SU-DHL-6 (cell line): ENCODE results near the gene CCT4.

Source experiments
- H2AFZ ChIP-seq: fragments of 200-600 bp; sonication (generic); 2 replicates; pipeline ENCODE4 v1.6.1; 2014; ENCODE audit warnings: low read depth, mild to moderate bottlenecking, moderate library complexity, mixed read lengths, antibody characterized with exemption, low read length; ENCODE audit not compliant: severe bottlenecking
- H3F3A ChIP-seq: fragments of 200-600 bp; shearing (Covaris generic); 2 replicates; pipeline ENCODE4 v1.6.0; 2016; ENCODE audit warnings: antibody characterized with exemption, mild to moderate bottlenecking; ENCODE audit not compliant: insufficient read depth
- H3K27ac ChIP-seq: fragments of 200-600 bp; sonication (generic); 2 replicates; pipeline ENCODE4 v1.5.1; 2016; ENCODE audit warnings: low read depth, mild to moderate bottlenecking, low read length, moderate library complexity, mixed read lengths
- H3K27me3 ChIP-seq: fragments of 200-600 bp; sonication (generic), shearing (Covaris generic); 2 replicates; pipeline ENCODE4 v1.6.0; 2014; ENCODE audit warnings: mild to moderate bottlenecking, low read length
- H3K36me3 ChIP-seq: fragments of 200-600 bp; sonication (generic); 2 replicates; pipeline ENCODE4 v1.6.1; 2014; ENCODE audit warnings: mild to moderate bottlenecking, low read length, mixed read lengths
- H3K4me2 ChIP-seq: fragments of 300-600, 200-600 bp; shearing (Covaris generic), sonication (generic); 2 replicates; pipeline ENCODE4 v1.6.0; 2014; ENCODE audit warnings: low read length, low read depth, mild to moderate bottlenecking; ENCODE audit not compliant: poor library complexity, severe bottlenecking
- H3K4me3 ChIP-seq: fragments of 200-600 bp; sonication (generic); 2 replicates; pipeline ENCODE4 v1.5.1; 2014; ENCODE audit warnings: antibody characterized with exemption, low read length, mild to moderate bottlenecking, mixed read lengths; ENCODE audit not compliant: insufficient read depth, poor library complexity, severe bottlenecking
- H3K79me2 ChIP-seq: fragments of 200-600 bp; sonication (generic); 2 replicates; pipeline ENCODE4 v1.6.1; 2014; ENCODE audit warnings: mild to moderate bottlenecking, low read length, moderate library complexity; ENCODE audit not compliant: insufficient read depth
- H3K9ac ChIP-seq: fragments of 200-600 bp; sonication (generic); 2 replicates; pipeline ENCODE4 v1.7.0; 2014; ENCODE audit warnings: mild to moderate bottlenecking, low read length
- H3K9me2 ChIP-seq: fragments of 200-600 bp; sonication (generic); replicated peaks from 2 replicates; pipeline ENCODE4 v1.6.1; 2014; ENCODE audit warnings: low read length; ENCODE audit not compliant: insufficient read depth
- H3K9me3 ChIP-seq: fragments of 200-600 bp; sonication (generic); 2 replicates; pipeline ENCODE4 v1.6.1; 2014; ENCODE audit warnings: low read length, mixed read lengths; ENCODE audit not compliant: insufficient read depth
- H4K20me1 ChIP-seq: fragments of 200-600 bp; sonication (generic); 2 replicates; pipeline ENCODE4 v1.6.1; 2014; ENCODE audit warnings: low read depth, mild to moderate bottlenecking, antibody characterized with exemption, low read length, moderate library complexity, mixed read lengths
- EZH2phosphoT487 ChIP-seq: fragments of 200-600 bp; sonication (generic), shearing (Covaris generic); conservative IDR thresholded peaks from 2 replicates; pipeline ENCODE4 v1.6.1; 2018; ENCODE audit warnings: mild to moderate bottlenecking, antibody characterized with exemption, low read length, moderate library complexity, mixed read lengths
- TF ChIP-seq, protein P1 (sequence below): fragments of 200-600 bp; sonication (generic); IDR thresholded peaks from one replicate; pipeline ENCODE4 v1.5.1; 2017; ENCODE audit warnings: antibody characterized with exemption, mild to moderate bottlenecking, low read length, moderate library complexity; ENCODE audit not compliant: insufficient read depth, poor library complexity, severe bottlenecking

The CCT4 gene

DNA sequence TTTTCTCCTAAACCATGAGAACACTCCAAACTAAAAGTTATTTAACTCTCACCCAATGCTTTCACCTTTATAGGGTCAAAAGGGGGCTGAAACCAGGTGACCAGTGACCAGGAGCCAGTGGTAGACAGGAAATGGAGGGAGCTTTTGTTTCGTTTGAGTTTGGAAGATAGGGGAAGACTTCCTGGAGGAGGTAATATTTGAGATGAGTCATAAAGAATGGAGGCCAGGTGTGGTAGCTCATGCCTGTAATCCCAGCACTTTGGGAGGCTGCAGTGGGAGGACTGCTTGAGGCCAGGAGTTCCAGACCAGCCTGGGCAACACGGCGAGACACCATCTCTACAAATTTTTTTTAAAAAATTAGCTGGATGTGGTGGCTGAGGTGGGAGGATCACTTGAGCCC is 43.1 kb downstream of the CCT4 start:
- no peaks in the 10 kb centered on the region for H4K20me1 ChIP-seq
- no peak overlapping the region for H3K4me3 ChIP-seq
- H3K9me2 ChIP-seq, result no peaks in the 10 kb centered on the region
- no peaks in the 10 kb centered on the region for H3K36me3 ChIP-seq
- H3K4me2 ChIP-seq, result no peak overlapping the region
- H3K9me3 ChIP-seq, result no peaks in the 10 kb centered on the region
- no peak for TF ChIP-seq EZH2phosphoT487
- TF ChIP-seq, protein P1, sequence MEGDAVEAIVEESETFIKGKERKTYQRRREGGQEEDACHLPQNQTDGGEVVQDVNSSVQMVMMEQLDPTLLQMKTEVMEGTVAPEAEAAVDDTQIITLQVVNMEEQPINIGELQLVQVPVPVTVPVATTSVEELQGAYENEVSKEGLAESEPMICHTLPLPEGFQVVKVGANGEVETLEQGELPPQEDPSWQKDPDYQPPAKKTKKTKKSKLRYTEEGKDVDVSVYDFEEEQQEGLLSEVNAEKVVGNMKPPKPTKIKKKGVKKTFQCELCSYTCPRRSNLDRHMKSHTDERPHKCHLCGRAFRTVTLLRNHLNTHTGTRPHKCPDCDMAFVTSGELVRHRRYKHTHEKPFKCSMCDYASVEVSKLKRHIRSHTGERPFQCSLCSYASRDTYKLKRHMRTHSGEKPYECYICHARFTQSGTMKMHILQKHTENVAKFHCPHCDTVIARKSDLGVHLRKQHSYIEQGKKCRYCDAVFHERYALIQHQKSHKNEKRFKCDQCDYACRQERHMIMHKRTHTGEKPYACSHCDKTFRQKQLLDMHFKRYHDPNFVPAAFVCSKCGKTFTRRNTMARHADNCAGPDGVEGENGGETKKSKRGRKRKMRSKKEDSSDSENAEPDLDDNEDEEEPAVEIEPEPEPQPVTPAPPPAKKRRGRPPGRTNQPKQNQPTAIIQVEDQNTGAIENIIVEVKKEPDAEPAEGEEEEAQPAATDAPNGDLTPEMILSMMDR, result no peak
- no peaks in the 10 kb centered on the region for H3K79me2 ChIP-seq
- no peak overlapping the region for H2AFZ ChIP-seq
- no peak overlapping the region for H3K27ac ChIP-seq
- no peak overlapping the region for H3K9ac ChIP-seq
- H3F3A ChIP-seq, result no peaks in the 10 kb centered on the region
- H3K27me3 ChIP-seq, result no peaks in the 10 kb centered on the region

DNA sequence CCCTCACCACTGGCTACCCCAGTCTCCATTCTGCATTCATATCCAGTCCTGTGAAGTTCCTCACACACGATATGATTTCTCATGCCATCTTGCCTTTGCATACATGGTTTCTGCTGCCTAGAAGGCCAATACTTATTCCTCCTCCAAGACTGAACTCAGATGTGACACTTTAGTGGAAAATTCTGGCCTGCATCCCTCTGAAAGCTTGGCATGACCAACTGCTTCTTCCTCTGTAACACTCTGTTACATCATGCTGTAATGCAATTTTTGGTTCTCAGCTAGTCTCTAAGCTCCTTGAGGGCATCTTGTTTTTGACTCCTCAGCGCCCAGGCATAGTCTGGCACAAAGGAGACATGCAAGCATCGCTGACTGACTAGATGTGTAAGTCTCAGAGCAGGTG is 47.2 kb downstream of the CCT4 start:
- TF ChIP-seq EZH2phosphoT487, result no peak
- TF ChIP-seq, protein P1, result no peak
- no peaks in the 10 kb centered on the region for H3K27me3 ChIP-seq
- H3F3A ChIP-seq, result no peaks in the 10 kb centered on the region
- H3K9ac ChIP-seq, result no peak overlapping the region
- H3K79me2 ChIP-seq, result no peaks in the 10 kb centered on the region
- no peaks in the 10 kb centered on the region for H4K20me1 ChIP-seq
- H3K36me3 ChIP-seq, result no peaks in the 10 kb centered on the region
- no peak overlapping the region for H3K4me2 ChIP-seq
- no peak overlapping the region for H2AFZ ChIP-seq
- H3K27ac ChIP-seq, result no peak overlapping the region
- no peaks in the 10 kb centered on the region for H3K9me3 ChIP-seq
- no peaks in the 10 kb centered on the region for H3K9me2 ChIP-seq
- H3K4me3 ChIP-seq, result no peak overlapping the region

DNA sequence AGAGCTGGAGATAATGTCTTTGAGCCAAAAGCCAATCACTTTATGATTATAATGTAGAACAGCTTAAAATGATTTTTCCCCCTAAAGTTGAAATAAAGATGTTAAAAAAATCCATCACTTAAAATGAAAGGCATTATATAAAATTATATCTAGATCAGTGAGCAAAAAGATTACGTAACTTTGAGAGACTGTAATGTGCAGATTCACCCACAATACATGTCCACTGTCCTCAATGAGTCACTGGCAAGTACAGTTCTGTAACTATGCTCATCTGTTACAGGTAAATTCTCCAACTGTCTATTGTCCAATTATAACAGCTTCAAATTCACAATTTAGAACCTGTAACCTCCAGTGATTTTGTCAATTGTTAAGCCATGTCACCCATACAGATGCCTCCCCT is 53.6 kb downstream of the CCT4 start:
- no peaks in the 10 kb centered on the region; the same call in 1 of the 2 replicates for H3K36me3 ChIP-seq
- no peak overlapping the region for H3K27ac ChIP-seq
- H3K9ac ChIP-seq, result no peak overlapping the region
- no peaks in the 10 kb centered on the region for H3K27me3 ChIP-seq
- no peak overlapping the region for H2AFZ ChIP-seq
- no peak overlapping the region for H3K4me2 ChIP-seq
- TF ChIP-seq EZH2phosphoT487, result no peak
- TF ChIP-seq, protein P1, result no peak
- no peak overlapping the region for H3K4me3 ChIP-seq
- no peaks in the 10 kb centered on the region for H3K9me3 ChIP-seq
- H3K9me2 ChIP-seq, result no peaks in the 10 kb centered on the region
- no peaks in the 10 kb centered on the region for H3K79me2 ChIP-seq
- no peaks in the 10 kb centered on the region for H4K20me1 ChIP-seq
- no peaks in the 10 kb centered on the region for H3F3A ChIP-seq

GRCh38 chr2:61833971-61834370 is 54.5 kb downstream of the CCT4 start:
- no peaks in the 10 kb centered on the region for H3F3A ChIP-seq
- H3K9me3 ChIP-seq, result no peaks in the 10 kb centered on the region
- no peak overlapping the region for H3K27ac ChIP-seq
- H3K9me2 ChIP-seq, result no peaks in the 10 kb centered on the region
- no peak overlapping the region for H3K4me3 ChIP-seq
- H3K27me3 ChIP-seq, result no peaks in the 10 kb centered on the region
- no peaks in the 10 kb centered on the region for H4K20me1 ChIP-seq
- H3K4me2 ChIP-seq, result no peak overlapping the region
- H3K79me2 ChIP-seq, result no peaks in the 10 kb centered on the region
- no peak overlapping the region for H2AFZ ChIP-seq
- H3K9ac ChIP-seq, result no peak overlapping the region
- TF ChIP-seq, protein P1, result no peak
- no peak for TF ChIP-seq EZH2phosphoT487
- H3K36me3 ChIP-seq, result no peaks in the 10 kb centered on the region; the same call in 1 of the 2 replicates
